AG04449 (cell line): Measurements from ENCODE around the gene TMEM108.

Experiments used
- CTCF ChIA-PET: fragments of 350-600 bp; formaldehyde crosslinking; extraction: SDS; loops from one replicate; lab custom pipeline; 2021; ENCODE audit warnings: antibody characterized with exemption; lab: Yijun Ruan, JAX
- POLR2A ChIA-PET: fragments of 400-600, 350-600 bp; formaldehyde crosslinking; extraction: SDS; loops from one replicate; lab custom pipeline; 2020; ENCODE audit warnings: antibody characterized with exemption, inconsistent platforms; lab: Yijun Ruan, JAX
- DNase-seq: peaks from one replicate; pipeline ENCODE4 v3.0.0-alpha.2; 2010; ENCODE audit warnings: low read depth, low spot score
- H3K4me3 ChIP-seq: 2 replicates; pipeline ENCODE4 v1.5.1; 2011; ENCODE audit warnings: low read depth, mild to moderate bottlenecking, control low read depth, low read length
- CTCF ChIP-seq: IDR thresholded peaks from one replicate; pipeline ENCODE4 v1.5.1; 2011; ENCODE audit warnings: mild to moderate bottlenecking, moderate library complexity, low read length, control low read depth, inconsistent platforms; ENCODE audit not compliant: insufficient read depth; ENCODE audit errors: missing control alignments

TMEM108 gene

DNA sequence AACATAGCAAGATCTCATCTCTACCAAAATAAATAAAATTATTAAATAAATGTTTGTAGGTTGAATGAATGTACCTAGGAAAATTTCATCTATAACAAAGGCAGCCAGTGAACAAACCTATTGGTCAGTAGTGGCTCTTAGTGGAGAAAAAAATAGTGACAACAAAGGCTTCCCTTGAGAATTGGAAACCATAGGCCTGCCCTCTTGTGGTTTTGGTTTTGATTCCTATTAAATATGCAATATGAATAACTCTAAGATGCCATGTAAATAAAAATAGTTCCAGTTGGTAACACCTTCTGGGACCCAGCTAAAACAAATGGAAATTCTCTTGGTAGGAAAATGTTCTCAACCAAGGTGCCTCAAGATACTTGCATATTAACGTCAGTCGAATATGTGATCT, 216.0 kb downstream of the TMEM108 start:
- TF ChIP-seq CTCF, result no peak
- no peak for DNase-seq
- CTCF ChIA-PET, result no interaction called here
- no peak overlapping the region for H3K4me3 ChIP-seq
- POLR2A ChIA-PET, result no interaction called here

- POLR2A ChIA-PET, result no interaction called here
- H3K4me3 ChIP-seq, result no peak overlapping the region
- DNase-seq, result no peak
- no peak for TF ChIP-seq CTCF
- CTCF ChIA-PET, result no interaction called here
Observed at GRCh38 chr3:133254716-133255115, 216.5 kb downstream of the TMEM108 start.

- ChIA-PET CTCF (no interaction called here), POLR2A (no interaction called here)
- TF ChIP-seq CTCF, result no peak
- DNase-seq, result no peak
- H3K4me3 ChIP-seq, result no peak overlapping the region
Observed at GRCh38 chr3:133256787-133257483, 218.7 kb downstream of the TMEM108 start.

- POLR2A ChIA-PET, result no interaction called here
- CTCF ChIA-PET, result no interaction called here
- no peak for DNase-seq
- H3K4me3 ChIP-seq, result no peak overlapping the region
- TF ChIP-seq CTCF, result no peak
Observed at GRCh38 chr3:133258358-133258757, 220.2 kb downstream of the TMEM108 start.

- H3K4me3 ChIP-seq, result no peak overlapping the region
- DNase-seq, result no peak
- ChIA-PET CTCF (no interaction called here), POLR2A (no interaction called here)
- TF ChIP-seq CTCF, result no peak
Observed at GRCh38 chr3:133259767-133260166, 221.6 kb downstream of the TMEM108 start.

DNA sequence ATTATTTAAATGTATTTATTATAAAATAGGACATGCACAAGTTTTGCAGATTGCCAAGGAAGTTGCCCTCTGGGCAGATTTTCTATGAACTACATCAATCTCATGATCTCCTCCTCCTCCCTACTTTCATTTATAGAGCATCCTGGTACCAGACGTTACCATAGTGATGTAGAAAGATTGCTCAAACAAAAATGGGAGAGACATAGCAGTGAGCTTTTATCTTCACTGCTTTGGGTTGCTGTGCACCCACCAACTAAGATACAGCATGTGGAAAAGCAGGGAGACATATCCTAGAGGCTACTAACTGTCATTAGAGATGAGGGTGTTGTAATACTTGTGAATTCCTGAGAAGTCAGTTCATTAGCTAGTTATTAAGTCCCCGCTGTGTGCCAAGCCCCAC, 224.1 kb downstream of the TMEM108 start:
- DNase-seq, result no peak
- POLR2A ChIA-PET, result no interaction called here
- no peak overlapping the region for H3K4me3 ChIP-seq
- no peak for TF ChIP-seq CTCF
- CTCF ChIA-PET, result interaction anchor here (1.3 kb wide), 1 partner anchor 41 kb away, joined by 4 read pairs; no protein-coding TSS in a partner anchor
